Measurements from ENCODE around the gene ALG14. TPM values are rescaled to one million over a fixed set of nuclear protein-coding genes. Genes with fewer than 3 reads are reported as not detected.
"Not testable (repeated sequence)": the region's sequence is repeated elsewhere in the genome, so short reads cannot be mapped to it uniquely, and the experiment has no call there.

Gene ALG14
- polyA plus RNA-seq, 3 donors from 2014 or later, result 3.1 to 5.4 (median 3.2) TPM

GRCh38 chr1:95003433-95003738 is 69.4 kb downstream of the ALG14 start:
- Mint-ChIP-seq H3K9me3 (no peaks in the 10 kb centered on the region), H3K27me3 (ENCODE audit: low read depth in 3 of 3) (peaks cover 0 to 7% (median 2%) of the 10 kb centered on the region in 3 donors), H3K4me3 (no peak overlapping the region), H3K36me3 (peaks cover 0 to 8% (median 0%) of the 10 kb centered on the region in 3 donors), H3K27ac (no peak overlapping the region), H3K4me1 (no peaks in the 10 kb centered on the region)
- DNase-seq, result no peak

DNA sequence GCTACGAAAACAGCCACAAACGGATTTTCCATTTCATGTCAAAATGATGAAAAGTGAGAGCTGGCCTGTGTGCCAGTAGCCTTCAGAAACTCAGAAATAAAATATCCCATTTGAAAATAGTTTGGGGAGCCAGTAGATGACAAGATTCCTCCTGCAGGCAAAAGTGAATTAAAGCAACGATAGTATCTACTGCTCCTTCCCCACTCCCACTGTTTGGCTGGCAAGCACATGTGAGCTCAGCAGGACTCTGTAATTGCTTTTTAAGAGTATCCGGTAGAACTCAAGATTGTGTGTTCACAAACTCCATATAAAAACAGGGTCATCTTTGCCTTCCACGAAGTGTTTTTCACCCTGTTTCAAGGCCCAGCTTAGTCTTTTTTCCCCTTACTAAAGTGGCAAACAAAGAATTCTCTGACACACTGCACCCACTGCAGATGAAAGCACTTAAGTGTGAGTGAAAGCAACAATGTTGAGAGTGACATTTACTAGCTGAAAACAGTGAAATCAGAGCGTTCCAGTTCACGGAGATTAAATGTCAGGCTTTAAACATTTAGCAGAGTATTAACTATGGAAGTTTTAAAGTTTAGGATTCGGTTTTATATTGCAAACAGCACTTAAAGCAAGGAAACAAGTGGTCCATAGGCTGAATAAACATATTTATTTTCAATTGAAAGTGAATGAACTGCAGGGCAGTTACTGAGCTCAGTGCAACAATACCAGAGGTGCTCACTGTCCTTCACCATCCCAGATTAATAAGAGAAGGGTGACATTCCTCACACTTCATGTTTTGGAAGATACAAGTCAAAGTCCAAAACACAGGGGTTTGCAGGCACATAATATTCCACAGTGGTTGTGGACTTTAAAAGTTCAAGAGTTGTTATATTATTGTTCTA is 70.0 kb downstream of the ALG14 start:
- peaks cover 0 to 8% (median 0%) of the 10 kb centered on the region in 3 donors for H3K36me3 Mint-ChIP-seq
- no peaks in the 10 kb centered on the region for H3K4me1 Mint-ChIP-seq
- no peak for DNase-seq
- H3K27ac Mint-ChIP-seq, result no peak overlapping the region
- peaks cover 0 to 7% (median 2%) of the 10 kb centered on the region in 3 donors for H3K27me3 Mint-ChIP-seq (ENCODE audit: low read depth in 3 of 3)
- no peaks in the 10 kb centered on the region for H3K9me3 Mint-ChIP-seq
- H3K4me3 Mint-ChIP-seq, result no peak overlapping the region

DNA sequence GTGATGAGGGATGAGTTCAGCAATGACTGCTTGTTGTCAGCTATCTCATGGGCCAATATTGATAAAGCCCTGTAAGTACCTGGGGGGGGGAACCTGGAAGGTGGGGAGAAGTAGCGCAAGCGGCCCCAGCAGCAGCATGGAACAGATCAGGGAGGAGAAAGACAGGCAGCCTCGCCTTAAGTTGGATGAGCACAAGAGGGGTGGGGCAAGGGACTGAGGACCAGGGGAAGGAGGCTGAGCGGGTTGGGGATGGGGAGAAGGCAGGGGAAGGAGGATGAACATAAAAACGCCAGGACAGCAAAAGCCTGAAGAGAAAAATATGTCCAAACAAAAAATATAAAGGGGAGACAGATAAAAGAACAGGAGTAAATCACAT is 70.6 kb downstream of the ALG14 start:
- Mint-ChIP-seq H3K4me1 (no peaks in the 10 kb centered on the region), H3K4me3 (no peak overlapping the region), H3K9me3 (no peaks in the 10 kb centered on the region), H3K36me3 (peaks cover 0 to 8% (median 0%) of the 10 kb centered on the region in 3 donors), H3K27me3 (ENCODE audit: low read depth in 3 of 3) (peaks cover 0 to 7% (median 2%) of the 10 kb centered on the region in 3 donors), H3K27ac (no peak overlapping the region)
- DNase-seq, result no peak

DNA sequence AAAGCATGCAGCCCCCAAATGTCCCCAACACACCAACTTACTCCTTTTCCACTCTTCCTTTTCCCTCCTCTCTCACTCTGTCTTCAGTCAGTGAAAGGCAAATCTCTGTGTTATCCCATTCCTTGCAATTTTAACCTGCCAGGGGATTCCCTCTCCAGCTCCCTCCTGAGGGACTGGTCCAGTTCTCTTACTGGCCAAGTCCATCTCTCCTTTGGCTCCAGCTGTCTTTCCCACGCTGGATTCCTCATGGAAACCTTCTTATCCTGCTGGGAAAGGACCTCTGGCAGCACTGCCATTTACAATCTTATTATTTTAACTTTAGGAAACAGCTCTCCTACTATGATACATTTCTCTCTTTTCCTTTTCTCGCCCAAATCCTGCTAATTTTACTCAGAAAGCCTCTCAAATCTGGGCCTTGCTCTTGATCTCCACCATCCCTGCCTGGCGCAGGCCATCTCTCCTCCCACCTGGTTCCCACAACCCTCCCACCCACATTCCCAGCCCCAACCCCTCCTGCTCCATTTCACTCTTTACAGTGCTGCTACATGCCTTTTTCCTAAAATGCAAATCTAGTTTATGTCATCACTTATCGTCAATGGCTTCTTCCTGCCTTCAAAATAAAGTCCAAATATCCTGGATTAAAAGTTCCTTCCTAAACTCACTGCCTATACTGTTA is 73.2 kb downstream of the ALG14 start:
- no peak overlapping the region for H3K27ac Mint-ChIP-seq
- H3K36me3 Mint-ChIP-seq, result peaks cover 0 to 8% (median 0%) of the 10 kb centered on the region in 3 donors
- H3K9me3 Mint-ChIP-seq, result no peaks in the 10 kb centered on the region
- no peak overlapping the region for H3K4me3 Mint-ChIP-seq
- DNase-seq, result no peak
- no peaks in the 10 kb centered on the region for H3K4me1 Mint-ChIP-seq
- peaks cover 2 to 7% (median 2%) of the 10 kb centered on the region in 3 donors for H3K27me3 Mint-ChIP-seq (ENCODE audit: low read depth in 3 of 3)

- no peaks in the 10 kb centered on the region for H3K4me1 Mint-ChIP-seq
- H3K4me3 Mint-ChIP-seq, result no peak overlapping the region
- no peaks in the 10 kb centered on the region for H3K9me3 Mint-ChIP-seq
- no peak for DNase-seq
- H3K36me3 Mint-ChIP-seq, result peaks cover 0 to 8% (median 0%) of the 10 kb centered on the region in 3 donors
- peaks cover 2 to 7% (median 2%) of the 10 kb centered on the region in 3 donors for H3K27me3 Mint-ChIP-seq (ENCODE audit: low read depth in 3 of 3)
- no peak overlapping the region for H3K27ac Mint-ChIP-seq
These were observed 74.0 kb downstream of the ALG14 start for GRCh38 chr1:94998748-94999147.

GRCh38 chr1:94998114-94998513 is 74.6 kb downstream of the ALG14 start:
- Mint-ChIP-seq H3K36me3 (peaks cover 0 to 8% (median 0%) of the 10 kb centered on the region in 3 donors), H3K4me3 (no peak overlapping the region), H3K9me3 (no peaks in the 10 kb centered on the region), H3K4me1 (no peaks in the 10 kb centered on the region), H3K27me3 (ENCODE audit: low read depth in 3 of 3) (peaks cover 2 to 7% (median 2%) of the 10 kb centered on the region in 3 donors), H3K27ac (no peak overlapping the region)
- DNase-seq, result no peak

GRCh38 chr1:94995536-94995935 is 77.2 kb downstream of the ALG14 start:
- not testable (repeated sequence) for H3K36me3 Mint-ChIP-seq; H3K27me3 Mint-ChIP-seq (ENCODE audit: low read depth in 3 of 3); DNase-seq; H3K4me1 Mint-ChIP-seq; H3K27ac Mint-ChIP-seq; H3K4me3 Mint-ChIP-seq; H3K9me3 Mint-ChIP-seq

GRCh38 chr1:94994805-94995204 is 77.9 kb downstream of the ALG14 start:
- Mint-ChIP-seq H3K4me1 (no peaks in the 10 kb centered on the region), H3K4me3 (no peak overlapping the region), H3K9me3 (no peaks in the 10 kb centered on the region), H3K36me3 (peaks cover 0 to 9% (median 0%) of the 10 kb centered on the region in 3 donors), H3K27ac (no peak overlapping the region), H3K27me3 (ENCODE audit: low read depth in 3 of 3) (peaks cover 2% of the 10 kb centered on the region in 3 donors)
- DNase-seq, result no peak

- Mint-ChIP-seq H3K9me3 (no peaks in the 10 kb centered on the region), H3K36me3 (peaks cover 0 to 6% (median 0%) of the 10 kb centered on the region in 3 donors), H3K4me1 (no peaks in the 10 kb centered on the region), H3K27ac (no peak overlapping the region), H3K27me3 (ENCODE audit: low read depth in 3 of 3) (peaks cover 0 to 2% (median 2%) of the 10 kb centered on the region in 3 donors), H3K4me3 (no peak overlapping the region)
- DNase-seq, result no peak
These were observed 78.7 kb downstream of the ALG14 start for GRCh38 chr1:94993931-94994645.

GRCh38 chr1:94992863-94993563 is 79.7 kb downstream of the ALG14 start:
- no peak for DNase-seq
- peaks cover 0 to 11% (median 0%) of the 10 kb centered on the region in 3 donors for H3K36me3 Mint-ChIP-seq
- H3K27me3 Mint-ChIP-seq (ENCODE audit: low read depth in 3 of 3), result peaks cover 0 to 2% (median 0%) of the 10 kb centered on the region in 3 donors
- no peaks in the 10 kb centered on the region for H3K9me3 Mint-ChIP-seq
- no peak overlapping the region for H3K4me3 Mint-ChIP-seq
- no peaks in the 10 kb centered on the region for H3K4me1 Mint-ChIP-seq
- H3K27ac Mint-ChIP-seq, result no peak overlapping the region

GRCh38 chr1:94992161-94992560 is 80.6 kb downstream of the ALG14 start:
- Mint-ChIP-seq H3K27ac (no peak overlapping the region), H3K36me3 (peaks cover 0 to 16% (median 5%) of the 10 kb centered on the region in 3 donors), H3K27me3 (ENCODE audit: low read depth in 3 of 3) (peaks cover 0 to 2% (median 0%) of the 10 kb centered on the region in 3 donors), H3K9me3 (no peaks in the 10 kb centered on the region), H3K4me1 (peaks cover 0 to 2% of the 10 kb centered on the region in 2 donors), H3K4me3 (no peak overlapping the region)
- DNase-seq, result no peak

GRCh38 chr1:94989911-94990473 is 82.8 kb downstream of the ALG14 start:
- H3K27ac Mint-ChIP-seq, result no peak overlapping the region
- no peaks in the 10 kb centered on the region for H3K9me3 Mint-ChIP-seq
- H3K4me3 Mint-ChIP-seq, result no peak overlapping the region
- peaks cover 0 to 5% of the 10 kb centered on the region in 2 donors for H3K4me1 Mint-ChIP-seq
- H3K27me3 Mint-ChIP-seq (ENCODE audit: low read depth in 3 of 3), result peaks cover 0 to 1% (median 0%) of the 10 kb centered on the region in 3 donors
- peaks cover 0 to 16% (median 5%) of the 10 kb centered on the region in 3 donors for H3K36me3 Mint-ChIP-seq
- no peak for DNase-seq

DNA sequence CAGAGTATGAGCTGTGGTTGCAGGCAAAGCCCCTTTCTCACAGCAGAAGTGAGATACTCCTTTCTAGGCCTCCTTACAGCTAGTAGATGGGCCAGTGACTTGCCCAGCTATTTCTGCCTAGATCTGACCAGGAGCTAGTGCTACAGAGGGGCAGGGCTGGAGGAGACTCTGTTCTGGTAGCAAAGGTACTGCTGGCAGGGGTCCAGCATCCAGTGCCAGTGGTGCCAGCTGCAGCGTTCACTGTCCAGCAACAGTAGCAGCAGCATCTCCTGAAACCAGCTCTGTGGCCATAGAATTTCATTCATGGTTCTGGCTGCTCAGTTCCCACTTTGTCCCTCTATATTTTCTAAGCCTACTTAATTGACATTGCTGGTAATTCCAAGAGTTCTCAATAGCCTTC is 83.4 kb downstream of the ALG14 start:
- DNase-seq, result no peak
- H3K27me3 Mint-ChIP-seq (ENCODE audit: low read depth in 3 of 3), result peaks cover 0 to 1% (median 0%) of the 10 kb centered on the region in 3 donors
- no peak overlapping the region for H3K4me3 Mint-ChIP-seq
- H3K27ac Mint-ChIP-seq, result no peak overlapping the region
- no peaks in the 10 kb centered on the region for H3K9me3 Mint-ChIP-seq
- H3K36me3 Mint-ChIP-seq, result peaks cover 0 to 16% (median 5%) of the 10 kb centered on the region in 3 donors
- H3K4me1 Mint-ChIP-seq, result peaks cover 0 to 5% of the 10 kb centered on the region in 2 donors
